Skin of body (tissue), 2 donors: ENCODE data around the gene FYCO1. TPM values are rescaled to one million over a fixed set of nuclear protein-coding genes. Genes with fewer than 3 reads are reported as not detected.
A peak's percentile ranks its signal among the peaks of the same experiment; 100 is the strongest.
"Not testable (repeated sequence)": the region's sequence is repeated elsewhere in the genome, so short reads cannot be mapped to it uniquely, and the experiment has no call there.

Experiments
- DNase-seq: peaks from one replicate; lab custom pipeline; 2025; lab: John Stamatoyannopoulos, UW
- total RNA-seq: library from RNA; depleted of rRNA; stranded (reverse); fragments of >200 nt; gene quantifications from one replicate; pipeline ENCODE4 v1.2.3, GENCODE V29; 2014

The FYCO1 gene
- total RNA-seq, 1 donor from 2014 or later = 22.9 TPM

DNA sequence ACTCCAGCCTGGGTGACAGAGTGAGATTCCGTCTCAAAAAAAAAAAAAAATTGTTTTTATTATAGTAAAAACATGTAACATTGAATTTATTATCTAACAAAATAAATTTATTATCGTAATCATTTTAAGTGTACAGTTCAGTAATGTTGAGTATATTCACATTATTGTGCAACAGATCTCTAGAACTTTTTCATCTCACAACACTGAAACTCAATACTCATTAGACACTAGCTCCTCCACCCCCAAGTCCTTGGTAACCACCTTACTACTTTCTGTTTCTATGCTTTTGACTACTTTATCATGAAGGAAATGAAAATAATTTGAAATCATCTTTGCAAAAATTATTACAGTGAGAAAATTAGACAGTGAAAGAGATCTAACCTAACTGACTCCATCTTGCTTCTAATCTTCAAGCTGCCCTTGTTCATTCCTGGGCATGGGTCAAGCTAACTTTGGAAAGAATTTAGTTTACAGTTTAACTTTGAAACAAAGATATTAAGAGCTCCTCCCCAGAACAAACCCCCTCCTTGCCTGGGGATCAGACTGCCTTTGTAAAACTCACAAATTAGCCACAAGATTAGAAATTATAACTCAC lies 15.0 kb upstream of the FYCO1 start:
- no peak for DNase-seq

DNA sequence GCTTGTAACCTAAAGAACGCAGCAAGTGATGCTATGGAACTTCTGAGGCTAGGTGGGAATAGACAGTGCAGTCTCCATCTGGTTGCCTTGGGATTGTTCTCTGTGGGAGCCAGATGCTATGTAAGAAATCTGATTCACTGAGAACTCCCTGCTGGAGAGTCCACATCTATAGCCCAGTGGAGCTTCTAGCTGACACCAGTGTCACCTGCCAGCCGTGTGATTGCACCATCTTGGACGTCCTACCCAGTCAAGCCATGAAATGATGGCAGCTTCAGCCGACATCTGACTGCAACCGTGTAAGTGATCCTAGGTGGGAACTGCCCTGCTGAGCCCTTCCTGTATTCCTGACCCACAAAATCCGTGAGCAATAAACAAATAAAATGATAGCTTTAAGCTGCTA lies 12.4 kb upstream of the FYCO1 start:
- DNase-seq = no peak

DNA sequence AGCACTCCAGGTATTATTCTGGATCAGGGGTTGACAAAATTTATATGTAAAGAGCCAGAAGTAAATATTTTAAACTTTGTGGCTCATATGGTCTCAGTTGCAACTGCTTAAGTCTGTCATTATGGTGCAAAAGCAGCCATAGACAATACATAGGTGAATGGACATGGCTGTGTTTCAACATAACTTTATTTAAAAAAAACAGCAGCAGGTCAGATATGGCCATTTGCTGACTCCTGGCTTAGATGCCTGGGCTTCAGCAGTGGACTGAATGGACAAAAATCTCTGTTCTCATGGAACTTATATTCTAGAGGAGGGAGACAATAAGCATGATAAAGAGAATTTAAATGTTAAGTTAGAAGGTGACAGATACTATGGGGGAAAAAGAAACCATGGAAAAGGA lies 11.7 kb upstream of the FYCO1 start:
- no peak for DNase-seq

DNA sequence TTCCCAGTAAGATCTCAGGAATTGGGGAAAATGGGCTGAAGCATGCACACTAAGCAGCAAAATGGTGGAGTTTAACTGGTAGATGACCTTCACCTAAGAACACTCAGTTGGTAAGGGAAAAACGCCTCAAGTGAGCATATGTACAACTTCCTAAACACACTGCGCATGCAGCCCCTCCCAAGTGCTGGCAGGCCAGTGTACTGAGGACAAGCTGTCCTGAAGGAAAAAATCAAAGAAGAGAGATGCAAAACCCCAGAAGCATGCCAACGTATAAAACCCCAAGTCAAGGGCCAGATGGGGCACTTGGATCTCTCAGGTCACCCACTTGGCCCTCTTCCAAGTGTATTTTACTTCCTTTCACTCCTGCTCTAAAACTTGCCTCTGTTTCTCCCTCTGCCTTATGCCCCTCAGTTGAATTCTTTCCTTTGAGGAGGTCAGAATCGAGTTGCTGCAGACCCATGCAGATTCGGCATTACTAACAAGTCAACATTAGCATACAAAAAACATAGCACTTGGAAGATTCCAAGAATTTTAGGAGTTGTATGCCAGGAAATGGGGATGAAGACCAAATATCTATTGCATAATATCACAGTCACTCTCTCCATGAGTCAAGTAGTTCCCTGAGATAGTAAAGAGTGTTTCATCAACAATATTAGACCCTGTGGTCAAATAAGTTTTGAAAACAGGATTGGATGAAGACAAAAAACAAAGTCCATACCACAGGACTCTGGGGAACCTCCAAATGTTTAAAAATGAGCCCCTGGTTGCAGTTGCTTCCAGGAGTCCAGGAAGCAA lies 10.8 kb upstream of the FYCO1 start:
- peak; percentile 86 for DNase-seq

DNA sequence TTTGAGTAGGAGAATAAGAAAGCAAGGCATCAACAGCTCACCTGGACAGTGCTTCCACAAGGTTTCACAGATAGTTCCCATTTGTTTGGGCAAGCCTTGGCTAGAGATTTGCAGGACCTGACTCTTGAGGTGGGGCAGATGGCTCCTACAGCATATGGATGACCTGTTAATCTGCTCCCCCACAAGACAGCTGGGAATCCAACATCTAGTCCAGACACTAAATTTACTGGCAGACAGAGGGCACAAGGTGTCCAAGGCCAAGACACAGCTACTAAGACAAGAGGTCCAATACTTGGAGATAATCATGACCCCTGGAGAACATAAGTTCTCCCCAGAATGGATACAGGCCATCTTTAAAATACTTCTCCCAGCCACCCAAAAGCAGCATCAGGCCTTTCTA lies 8.1 kb upstream of the FYCO1 start:
- not testable (repeated sequence) for DNase-seq

DNA sequence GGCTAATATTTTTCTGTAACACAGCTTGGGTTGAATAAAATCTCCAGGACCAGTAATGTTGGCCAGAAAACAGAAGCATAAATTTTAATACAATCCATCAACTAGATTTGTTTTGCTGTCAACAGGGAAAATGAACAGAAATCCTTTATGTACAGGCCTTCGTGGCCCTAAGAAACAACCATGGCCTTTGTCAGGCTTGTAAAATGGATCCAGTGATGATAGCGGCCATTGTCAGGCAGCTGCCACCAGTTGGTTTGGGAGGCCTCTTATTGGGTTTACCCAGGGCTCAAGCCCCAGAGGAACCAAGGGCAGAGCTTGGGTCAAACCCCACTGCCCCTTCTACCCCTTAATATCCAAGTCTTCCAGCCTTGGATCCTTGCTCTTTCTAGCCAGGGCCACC lies 5.6 kb upstream of the FYCO1 start:
- DNase-seq = no peak

DNA sequence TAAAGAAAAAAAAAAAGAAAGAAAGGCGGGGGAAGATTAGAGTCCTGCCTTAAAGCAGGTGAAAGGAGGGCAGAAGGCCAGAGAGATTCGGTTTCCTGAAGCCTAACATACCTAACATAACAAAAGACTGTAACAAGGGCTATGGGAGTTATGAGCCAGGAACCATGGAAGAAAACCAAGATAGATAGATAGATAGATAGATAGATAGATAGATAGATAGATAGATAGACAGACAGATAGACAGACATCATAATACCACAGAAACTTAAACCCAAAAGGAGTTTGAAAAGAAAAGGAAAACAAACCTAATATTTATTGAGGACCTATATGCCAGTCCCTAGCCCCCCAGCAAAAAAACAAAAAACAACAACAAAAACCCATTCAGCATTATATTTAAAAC lies 2.3 kb upstream of the FYCO1 start:
- DNase-seq = no peak

DNA sequence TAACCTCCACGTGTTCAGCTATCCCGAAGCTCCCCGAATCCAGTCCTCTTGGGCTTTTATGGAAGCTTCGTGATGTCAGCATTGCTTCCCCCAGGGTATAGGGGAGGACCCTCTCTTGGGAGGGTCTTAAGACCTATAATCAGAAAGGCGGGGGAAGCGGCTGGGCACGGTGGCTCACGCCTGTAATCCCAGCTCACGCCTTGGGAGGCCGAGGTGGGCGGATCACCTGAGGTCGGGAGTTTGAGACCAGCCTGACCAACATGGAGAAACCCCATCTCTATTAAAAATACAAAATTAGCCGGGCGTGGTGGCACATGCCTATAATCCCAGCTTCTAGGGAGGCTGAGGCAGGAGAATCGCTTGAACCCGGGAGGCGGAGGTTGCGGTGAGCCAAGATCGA lies 1.9 kb upstream of the FYCO1 start:
- DNase-seq = not testable (repeated sequence)

DNA sequence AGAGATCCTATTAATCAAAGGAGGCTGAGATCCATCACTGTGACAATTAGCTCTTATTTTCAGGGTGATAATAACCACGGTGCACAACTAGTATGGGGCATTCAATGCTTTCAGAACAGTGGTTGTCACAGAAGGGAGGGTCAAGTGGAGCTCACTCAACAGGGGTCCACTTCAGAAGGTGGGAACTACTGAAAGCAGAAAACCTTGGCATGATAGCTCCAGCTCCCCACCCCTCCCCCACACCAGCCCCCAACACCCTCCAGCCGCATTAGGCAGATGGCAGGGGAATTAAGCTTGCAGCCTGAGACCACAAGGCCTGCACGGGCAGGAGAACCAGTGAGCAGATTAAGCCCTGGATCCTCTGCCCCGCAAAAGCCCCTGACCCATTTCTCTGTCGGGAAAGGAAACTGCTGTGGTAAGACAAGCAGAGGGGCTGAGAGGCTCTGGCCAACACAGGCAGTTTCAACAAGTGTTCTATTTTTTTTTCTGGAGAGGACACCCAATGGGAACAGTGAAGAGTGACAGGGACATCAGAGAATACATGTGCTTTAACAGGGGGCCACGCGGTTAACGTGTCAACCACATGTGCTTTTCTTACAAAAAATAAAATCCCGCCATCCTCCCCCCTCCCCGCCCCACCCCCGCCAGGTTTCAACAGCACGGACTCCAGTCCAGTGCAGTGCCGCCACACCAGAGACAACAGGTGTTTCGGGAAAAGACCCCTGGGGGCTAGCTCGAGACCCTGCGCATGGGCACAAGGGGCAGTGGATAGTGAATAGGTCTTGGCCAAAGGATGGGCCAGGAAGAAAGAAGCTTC lies 997 bp downstream of the FYCO1 start:
- DNase-seq = no peak

DNA sequence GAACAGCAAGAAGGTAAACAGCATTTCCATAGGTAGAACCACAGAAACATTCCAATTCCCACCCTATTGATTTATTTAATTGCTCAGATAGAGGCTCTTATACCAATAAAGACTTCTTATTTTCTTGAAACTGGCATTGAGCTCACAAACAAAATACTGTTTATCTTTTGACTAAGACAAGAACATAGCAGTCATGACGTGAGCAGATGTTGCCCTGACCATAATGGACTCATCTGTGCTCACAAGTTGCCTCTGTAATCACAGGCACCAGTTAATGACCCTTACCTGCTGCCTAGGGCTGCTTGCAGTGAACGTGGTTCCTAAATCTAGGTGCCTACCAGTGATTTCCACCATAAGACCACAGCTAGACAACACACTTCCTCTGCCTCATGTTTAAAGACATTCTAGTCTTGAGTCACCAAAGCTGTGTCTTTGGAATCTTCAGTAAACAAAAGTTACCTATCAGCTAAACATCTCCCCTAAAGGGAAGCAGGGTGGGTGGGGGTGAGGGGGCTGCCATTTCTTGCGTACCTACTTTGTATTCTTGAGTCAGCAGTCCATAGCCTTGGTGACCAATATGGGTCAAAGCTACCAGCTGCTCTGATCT lies 2.1 kb downstream of the FYCO1 start:
- DNase-seq = no peak

DNA sequence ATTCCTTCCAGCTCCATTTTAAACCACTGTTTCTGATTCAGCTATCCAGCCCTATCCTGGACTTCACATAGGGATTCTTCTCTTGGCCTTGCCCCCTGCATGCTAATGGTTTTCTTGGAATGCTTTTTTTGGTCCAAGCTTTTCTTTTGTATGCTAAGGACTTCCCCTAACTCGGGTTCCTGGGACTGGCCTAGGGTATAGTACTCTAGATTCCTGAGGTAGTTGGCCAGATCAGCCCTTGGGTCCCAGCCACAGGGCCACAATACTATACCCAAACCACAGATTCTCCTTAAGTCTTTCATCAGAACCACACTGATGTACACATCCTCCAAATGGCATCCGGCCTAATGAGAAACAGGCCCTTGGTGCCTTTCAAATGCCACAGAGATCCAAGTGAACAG lies 2.8 kb downstream of the FYCO1 start:
- DNase-seq = no peak

DNA sequence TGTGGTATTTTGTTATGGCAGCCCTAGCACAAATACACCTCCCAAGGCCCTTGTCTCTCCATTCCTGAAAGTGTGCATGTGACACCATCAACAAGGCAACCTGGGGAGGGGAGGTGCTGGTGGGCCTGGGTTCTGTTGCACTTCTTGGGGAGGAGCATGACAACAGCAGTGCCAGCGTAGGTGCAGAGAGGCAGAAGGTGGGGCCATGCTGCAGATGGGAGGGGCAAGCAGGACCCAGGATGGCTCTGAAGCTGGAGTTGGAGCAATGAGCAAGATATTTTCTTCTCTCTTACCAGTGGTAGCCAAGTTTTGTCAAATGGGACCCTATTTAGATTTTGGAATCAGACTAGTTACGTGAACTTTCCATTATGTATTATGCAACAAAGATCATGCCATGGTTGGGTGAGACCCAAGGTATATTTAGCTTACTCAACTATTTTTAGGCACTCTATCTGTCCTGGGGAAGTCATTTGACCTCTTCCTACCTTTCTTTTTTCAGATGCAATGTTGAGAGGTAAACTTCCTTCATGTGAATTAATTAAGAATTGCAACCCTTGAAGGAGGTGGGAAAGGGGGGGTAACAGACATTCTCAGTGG lies 3.4 kb downstream of the FYCO1 start:
- no peak for DNase-seq

DNA sequence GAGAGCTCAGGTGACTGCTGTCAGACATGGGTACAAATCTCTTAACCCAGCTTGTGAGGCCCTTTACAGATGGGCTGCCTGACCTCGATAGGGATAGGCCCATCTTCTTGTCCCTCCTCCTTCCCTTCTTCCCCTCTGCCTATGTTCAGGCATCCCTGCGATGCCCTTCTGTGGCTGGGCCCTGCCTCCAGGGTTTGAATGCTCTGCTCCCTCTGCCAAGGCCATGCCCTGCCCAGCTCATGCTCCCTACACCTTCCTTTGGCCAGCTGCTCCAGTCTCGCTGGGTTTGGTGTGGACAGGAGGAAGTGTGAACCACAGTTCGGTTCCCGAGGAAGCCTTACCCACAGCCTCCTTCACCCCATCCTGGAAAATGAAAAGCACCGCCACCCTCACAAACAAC lies 4.3 kb downstream of the FYCO1 start:
- no peak for DNase-seq

DNA sequence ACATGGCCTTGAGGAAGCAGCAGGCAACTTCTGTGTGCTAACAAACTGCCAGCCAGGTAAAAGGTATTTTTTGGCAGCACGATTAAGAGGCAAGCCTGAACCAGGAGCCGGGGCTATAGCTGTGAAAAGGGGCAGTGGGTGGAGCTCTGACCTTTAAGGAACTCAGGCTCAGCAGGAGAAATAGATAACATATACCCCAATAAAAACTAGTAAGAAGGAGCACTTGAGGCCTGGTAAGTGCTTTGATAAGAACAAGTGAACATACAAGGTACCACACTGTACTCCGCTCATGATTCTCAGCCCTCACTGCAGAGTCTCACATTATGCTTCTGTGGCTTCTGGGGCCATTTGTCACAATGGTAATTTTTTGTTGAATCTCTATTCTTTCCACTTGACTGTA lies 5.4 kb downstream of the FYCO1 start:
- no peak for DNase-seq

DNA sequence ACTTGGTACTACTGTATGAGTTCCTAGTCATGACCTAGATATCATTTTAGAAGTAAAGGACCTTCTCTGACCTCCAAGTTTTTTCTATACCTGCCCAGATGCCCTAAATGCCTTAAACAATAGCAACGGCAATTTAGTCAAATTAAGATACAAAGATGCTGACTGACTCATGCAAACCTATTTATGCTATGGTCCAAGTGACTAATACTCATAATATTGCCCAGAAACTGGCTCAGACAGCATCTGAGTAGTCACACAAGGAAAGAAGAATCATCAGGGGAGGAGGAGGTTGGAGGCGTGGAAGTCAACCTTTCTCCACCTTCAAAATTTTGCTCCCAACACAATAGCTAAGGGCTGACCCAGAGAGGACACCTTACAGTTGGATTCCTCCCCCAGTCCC lies 6.8 kb downstream of the FYCO1 start:
- DNase-seq = no peak

DNA sequence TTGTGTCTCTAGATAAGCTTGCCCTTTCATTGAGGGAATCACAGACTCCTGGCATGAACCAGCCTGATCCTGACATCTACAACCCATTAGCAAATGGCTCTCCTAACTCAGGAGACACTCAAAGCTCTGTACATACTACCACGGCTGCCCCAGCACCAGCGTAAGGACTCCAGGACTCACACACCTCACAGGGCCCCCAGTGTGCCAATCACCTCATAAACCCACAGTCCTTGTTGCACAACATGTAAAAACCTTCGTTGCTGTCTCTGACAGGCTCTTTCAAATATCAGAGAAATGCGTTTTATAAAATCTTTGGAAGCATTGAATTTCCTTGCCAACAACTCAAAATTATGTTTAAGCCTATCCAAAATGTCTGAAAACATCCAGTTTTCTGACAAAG lies 7.3 kb downstream of the FYCO1 start:
- no peak for DNase-seq

DNA sequence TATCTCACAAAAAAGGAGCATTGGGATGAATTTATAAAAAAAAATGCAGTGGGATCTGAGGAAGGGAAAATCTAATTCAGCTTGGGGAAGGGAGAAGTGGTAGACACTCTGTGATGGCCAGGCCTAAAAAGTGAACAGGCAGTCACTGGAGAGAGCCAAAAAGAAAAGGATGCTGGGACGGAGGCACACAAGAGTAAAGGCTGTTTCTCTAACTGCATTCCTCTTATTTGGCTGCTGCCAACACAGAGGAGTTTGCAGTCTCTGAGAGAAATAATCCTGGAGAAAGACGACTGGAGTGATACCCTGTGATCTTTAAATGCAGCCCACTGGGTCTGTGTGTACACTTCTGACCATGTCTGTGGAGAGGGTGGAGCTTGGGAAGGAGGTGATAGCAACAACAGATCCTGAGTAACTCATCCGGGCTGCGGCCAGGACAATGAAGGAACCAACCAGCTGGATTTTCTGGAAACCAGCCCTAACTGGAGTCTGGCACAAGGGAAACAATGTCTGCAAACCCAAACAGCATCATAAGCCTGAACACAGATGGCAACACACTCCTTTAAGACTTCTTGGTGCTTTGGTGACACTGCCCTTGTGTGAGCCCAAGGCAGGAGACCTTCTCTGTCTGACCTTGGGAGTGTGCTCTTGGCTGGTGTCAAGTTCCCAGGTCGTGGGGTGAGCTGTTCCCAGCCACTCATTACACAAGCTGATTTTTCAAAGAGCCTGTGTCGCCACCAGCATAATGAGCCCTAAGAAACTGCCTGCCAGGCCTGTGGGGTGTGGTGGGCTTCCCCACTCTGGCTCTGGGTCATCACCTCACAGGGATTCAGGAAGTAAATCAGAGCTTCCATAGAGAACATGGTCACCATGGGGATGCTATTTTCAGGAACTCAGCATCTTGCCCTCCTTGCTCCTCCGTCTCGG lies 8.0 kb downstream of the FYCO1 start:
- peak; percentile 36 for DNase-seq

DNA sequence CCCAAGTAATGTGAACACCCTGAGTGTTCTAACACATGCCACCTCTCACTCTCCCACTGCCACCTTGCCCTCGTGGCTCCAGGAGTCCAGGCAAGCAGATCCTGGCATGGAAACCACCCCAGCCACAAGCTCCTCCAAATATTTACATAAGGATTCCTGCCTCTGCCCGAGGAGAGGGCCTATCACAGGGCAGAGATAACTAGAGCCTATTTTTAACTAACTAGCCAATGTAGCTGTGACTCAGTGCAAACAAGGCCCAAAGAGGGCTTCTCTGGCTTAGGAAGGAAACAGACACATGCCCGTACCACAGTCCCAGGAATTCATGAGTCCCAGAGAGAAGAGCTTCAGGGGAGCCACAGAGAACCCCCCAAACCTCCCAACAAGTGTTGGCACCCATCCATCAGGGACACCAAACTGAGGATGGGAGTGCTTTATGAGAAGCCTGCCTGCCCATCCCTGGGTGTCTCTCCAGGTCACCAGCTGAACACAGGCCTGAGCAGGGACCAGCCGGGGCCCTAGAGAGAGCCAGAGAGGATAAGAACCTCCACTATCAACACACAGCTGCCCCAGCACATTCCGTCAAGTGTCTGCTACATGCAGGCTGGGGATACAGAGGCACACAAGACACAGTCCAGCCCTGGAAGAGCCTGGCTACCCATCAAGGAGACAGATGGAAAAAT lies 9.2 kb downstream of the FYCO1 start:
- DNase-seq = no peak

DNA sequence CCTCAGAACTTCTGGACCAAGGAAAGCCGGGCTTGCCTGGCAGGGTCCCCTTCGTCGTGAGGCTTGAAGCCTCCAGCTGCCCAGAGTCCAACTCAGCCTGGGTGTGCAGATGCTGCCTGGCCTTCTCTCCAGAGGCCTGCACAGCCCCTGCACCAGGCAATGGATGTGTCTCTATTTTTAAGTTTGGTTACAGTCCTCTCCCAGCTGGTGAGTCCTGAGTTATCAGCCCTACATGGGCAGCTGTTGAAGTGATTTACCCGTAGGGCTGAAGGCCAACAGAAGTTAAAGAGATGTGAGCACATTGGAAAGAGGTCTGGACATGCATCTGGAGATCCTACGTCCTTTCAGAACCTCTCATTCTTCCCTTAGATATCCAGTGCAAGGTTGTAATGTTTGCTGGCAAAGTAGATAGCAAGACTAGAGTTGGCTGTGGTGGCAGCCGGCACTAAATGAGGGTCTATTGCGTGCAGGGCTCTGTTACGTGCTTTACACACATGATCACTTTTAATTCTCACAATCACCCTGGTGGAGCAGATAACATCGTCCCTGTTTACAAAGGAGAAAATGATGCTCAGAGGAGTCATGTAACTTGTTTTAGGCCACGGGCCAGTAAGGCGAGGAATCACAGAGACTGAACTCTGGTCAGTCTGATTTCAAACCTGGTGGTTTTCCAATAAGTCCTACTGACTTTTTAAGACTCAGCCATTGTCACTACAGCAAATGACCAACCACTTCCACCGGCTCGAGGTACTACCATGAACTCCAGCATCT lies 9.9 kb downstream of the FYCO1 start:
- DNase-seq = no peak
